ENCODE data around the gene RHBDF1.

RHBDF1 gene

DNA sequence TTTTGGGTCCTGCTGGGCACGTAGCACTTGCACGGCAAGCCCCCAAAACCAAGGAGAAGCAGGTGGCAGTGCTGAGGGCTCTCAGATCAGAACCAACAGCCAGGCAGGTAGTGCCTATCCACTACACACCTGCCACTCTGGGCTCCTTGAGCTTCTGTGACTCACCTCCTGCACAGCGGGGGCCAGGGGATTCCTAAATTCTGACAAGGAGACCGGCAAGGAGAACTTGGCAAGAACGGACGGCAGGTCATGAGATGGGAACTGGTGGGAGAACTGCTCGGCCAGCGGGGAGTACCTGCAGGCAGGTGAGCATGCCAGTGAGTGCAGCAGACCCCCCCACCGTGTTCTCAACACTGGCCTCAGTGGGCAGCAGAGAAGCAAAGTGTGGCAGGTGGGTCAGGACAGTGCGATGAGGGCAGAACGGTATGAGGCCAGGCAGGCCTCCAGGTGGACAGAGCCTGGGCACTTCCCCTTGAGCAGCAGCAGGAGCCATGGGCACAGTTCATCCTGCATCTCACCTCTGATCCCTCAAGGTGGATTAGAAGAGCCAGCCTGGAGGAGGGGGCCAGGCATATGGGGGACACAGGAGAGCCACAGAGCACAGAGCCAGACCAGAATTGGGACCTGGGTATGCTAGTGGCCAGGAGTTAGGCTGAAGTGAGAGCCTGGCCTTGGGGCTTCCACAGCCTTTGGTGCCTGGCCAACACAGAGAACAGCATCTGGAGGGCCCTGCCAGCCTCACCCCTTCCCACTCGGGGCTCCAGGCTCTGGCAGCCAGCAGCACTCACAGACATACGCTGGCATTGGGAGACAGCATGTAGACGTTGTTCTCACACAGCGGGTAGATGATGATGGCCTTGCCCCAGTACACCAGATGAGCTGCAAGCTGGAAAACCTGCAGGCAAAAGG lies 20.3 kb upstream of the RHBDF1 start:
- DNase-seq, result no peak

DNA sequence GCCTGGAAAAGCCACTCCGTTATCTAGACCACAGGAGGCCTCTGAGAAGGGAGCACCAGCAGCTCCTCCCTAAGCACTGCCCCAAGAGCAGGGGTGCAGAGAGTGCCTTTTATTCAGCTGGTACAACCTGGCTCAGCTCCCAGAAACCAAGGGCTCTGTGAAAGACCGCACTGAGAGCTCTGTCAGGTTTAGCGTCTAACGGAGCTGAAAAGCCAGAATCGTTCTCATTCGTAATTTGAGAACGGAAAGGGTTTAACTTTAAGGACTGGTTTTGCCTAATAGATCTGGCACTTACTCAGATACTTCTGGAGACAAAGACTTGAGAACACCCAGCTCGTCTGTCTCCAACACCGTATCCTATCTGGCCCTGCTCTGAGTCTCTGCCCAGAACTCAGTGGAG lies 19.1 kb upstream of the RHBDF1 start:
- DNase-seq, result peak; percentile 24

DNA sequence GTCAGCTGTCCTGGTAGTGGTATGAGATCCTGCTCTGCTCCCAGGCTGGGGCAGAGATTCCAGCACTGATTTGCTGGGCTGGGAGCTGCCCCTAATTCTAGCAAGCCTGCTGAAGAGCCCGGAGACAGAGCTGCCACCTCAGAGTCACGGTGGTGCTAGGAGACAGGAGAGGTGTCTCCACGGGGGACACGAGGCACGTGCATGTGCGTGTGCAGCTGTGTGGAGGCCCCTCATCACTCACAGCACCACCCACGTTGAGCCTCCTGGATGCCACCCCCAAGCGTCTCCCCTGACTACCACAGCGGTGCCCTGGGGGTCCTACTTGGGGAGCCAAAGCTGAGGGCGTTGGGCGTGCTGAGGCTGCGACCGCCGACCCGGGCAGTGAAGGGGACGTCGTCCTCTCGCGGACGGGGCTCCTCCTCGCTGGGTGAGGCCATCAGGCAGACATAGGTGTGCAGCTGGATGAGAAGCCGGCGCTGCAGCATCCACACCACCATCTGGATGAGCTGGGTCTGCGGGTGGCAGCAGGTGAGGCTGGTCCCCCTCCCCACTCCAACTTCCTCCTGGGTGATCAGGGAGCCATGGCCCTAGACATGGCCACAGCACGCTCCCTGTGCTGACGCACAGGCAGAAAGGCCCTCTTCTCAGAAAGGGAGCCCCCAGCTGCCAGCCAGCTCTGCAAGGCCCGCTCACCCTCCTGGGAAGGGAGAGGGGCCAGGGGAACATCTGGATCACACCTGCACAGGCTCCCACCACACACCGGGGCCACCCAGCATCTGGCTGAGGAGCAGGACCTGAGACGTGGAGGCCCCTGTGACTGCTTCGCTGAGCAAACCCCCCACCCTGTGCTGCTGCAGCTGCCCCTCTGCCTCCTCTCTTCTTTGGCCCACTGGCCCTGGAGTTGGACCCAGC lies 17.2 kb upstream of the RHBDF1 start:
- DNase-seq, result no peak

DNA sequence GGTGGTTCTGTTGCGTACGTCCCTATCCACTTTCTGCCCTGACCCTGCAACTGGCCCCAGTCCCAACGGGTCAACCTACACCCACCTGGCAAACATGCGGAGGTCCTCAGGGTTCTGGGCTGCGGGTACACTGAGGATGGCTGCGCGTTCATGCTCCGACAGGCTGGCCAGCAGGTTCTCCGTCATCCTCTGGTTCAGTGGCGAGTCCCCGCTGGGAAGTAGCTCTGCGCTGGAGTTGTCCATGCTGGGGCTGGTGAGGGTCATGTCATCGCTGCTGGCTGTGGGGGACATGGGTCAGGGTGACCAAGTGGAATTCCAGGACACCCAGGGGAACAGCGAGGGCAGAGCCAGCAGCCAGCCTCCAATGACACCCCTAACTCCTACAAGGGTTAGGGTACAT lies 16.2 kb upstream of the RHBDF1 start:
- DNase-seq, result no peak

DNA sequence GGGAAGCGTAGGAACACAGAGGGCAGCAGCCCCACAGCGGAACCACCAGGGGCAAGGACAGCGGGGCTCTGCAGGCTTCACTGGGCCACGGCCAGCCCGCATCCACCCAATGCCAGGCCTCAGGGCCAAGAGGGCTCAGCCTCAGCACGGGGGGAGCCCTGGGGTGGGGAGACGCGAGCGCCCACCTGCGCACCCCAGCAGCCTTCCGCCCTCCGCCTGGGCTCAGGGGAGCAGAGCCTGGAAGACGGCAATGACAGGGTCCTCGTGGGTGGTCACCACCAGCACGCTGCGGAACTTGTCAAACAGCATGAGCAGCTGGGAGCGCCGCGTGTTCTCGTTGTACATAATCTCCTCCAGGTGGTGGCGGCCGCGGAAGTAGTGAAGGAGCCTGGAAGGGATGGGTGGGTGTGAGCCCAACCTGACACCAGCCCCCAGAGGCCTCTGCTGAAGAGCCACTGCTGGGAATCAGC lies 14.1 kb upstream of the RHBDF1 start:
- no peak for DNase-seq

DNA sequence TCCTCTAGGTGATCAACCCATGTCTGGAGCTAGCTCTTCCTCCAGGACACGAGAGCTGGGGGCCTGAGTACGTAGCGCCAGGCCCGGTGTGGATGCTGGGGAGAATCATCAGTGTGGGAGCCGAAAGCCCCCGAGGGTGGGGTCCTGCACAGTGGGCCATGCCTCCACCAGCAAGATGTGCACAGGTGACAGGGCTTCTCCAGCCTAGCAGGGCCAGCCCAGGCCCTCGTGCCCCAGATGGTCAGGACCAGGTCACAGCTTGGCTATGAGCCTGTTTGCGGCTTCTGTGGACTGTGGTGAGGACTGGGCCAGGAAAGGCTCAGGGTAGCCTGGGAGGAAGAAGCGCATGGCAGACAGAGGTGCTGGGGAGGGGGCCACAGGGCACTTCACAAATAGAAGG lies 13.4 kb upstream of the RHBDF1 start:
- no peak for DNase-seq

DNA sequence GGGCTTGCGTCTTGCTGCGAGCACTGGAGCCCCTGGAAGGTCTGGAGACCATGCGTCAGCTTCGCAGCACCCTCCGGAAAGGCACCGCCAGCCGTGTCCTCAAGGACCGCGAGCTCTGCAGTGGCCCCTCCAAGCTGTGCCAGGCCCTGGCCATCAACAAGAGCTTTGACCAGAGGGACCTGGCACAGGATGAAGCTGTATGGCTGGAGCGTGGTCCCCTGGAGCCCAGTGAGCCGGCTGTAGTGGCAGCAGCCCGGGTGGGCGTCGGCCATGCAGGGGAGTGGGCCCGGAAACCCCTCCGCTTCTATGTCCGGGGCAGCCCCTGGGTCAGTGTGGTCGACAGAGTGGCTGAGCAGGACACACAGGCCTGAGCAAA lies 13.0 kb upstream of the RHBDF1 start:
- no peak for DNase-seq

DNA sequence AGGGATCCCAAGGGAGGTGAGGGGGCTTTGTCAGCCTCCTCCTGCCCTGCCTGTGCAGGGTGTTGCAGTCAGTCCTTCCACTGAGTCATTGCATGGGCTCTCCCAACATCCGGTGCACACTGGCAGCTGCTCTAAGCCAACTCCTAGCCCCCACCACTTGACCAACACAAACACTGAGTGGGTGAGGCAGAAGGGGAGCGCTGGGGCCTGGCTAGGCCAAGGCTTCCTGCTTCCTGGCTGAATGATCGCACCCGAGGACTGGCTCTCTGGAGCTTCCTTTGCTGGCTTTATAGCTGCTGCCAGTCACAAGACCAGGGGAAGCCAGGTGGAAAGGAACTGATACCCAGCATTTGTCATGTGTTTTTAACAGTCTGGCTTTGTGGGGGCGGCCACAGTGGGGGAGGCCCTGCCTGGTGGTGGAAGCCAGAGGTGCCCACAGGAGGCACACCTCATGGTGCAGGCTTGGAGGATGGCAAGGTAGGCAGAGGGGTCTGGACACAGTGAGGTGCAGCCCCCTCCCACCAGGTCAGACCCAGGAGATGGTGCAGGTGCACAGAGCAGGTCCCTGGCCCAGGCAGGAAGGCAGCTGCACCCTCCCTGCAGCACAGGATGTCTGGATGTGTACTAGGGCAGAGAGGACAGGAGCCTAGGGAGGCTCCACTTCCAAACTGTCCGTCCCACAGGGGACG lies 12.4 kb upstream of the RHBDF1 start:
- peak; percentile 71 for DNase-seq

DNA sequence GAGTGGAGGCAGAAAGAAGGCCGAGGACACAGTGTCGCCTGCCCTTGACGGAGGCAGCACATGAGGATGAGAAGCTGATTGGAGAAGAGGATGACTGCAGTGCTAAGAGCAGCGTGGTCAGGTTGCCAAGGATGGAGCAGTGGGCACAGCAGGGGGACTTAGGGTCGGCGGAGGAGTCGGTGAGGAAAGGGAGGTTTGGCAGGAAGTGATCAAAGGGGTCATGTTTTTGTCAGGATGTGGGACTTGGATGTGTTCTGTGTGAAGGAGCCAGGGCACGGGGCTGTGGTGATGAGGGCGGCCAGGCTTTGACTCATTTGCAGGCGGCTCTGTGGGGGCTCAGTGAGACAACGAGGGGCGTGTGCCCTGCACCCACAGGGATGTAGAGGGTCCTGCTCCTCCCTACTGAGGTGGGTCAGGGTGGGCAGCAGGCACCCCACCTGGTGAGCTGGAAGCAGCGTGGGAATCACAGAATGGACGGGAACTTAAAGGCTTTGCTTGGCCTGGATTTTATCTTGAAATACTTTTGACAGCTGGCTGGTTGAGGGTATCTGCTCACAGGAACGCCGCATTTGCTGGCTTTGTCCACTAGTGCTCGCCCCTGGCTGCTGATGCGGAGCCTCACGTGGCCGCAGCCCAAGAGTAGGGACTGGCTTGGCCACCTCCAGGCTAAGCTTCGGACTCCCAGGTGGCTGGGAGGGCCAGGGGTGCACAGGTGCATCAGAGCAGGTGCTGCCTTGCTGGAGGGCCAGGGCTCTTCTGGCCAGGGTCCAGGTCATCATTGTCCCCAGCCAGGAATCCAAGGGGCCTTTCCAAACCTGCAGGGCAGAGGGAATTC lies 11.6 kb upstream of the RHBDF1 start:
- peak; percentile 40 for DNase-seq

DNA sequence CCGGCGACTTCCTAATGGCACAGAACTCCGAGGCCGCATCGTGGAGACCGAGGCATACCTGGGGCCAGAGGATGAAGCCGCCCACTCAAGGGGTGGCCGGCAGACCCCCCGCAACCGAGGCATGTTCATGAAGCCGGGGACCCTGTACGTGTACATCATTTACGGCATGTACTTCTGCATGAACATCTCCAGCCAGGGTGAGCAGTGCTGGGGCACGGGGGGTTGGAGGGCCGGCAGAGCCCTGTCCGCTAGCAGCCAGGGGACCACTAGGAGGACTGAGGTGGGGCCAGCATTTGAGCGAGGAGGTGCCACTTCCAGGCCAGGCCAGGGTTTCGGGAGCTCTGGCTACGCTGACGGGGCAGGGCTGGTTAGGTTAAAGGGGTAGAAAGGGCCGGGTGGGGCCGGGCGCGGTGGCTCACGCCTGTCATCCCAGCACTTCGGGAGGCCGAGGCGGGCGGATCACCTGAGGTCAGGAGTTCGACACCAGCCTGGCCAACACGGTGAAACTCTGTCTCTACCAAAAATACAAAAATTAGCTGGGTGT lies 10.7 kb upstream of the RHBDF1 start:
- no peak for DNase-seq

DNA sequence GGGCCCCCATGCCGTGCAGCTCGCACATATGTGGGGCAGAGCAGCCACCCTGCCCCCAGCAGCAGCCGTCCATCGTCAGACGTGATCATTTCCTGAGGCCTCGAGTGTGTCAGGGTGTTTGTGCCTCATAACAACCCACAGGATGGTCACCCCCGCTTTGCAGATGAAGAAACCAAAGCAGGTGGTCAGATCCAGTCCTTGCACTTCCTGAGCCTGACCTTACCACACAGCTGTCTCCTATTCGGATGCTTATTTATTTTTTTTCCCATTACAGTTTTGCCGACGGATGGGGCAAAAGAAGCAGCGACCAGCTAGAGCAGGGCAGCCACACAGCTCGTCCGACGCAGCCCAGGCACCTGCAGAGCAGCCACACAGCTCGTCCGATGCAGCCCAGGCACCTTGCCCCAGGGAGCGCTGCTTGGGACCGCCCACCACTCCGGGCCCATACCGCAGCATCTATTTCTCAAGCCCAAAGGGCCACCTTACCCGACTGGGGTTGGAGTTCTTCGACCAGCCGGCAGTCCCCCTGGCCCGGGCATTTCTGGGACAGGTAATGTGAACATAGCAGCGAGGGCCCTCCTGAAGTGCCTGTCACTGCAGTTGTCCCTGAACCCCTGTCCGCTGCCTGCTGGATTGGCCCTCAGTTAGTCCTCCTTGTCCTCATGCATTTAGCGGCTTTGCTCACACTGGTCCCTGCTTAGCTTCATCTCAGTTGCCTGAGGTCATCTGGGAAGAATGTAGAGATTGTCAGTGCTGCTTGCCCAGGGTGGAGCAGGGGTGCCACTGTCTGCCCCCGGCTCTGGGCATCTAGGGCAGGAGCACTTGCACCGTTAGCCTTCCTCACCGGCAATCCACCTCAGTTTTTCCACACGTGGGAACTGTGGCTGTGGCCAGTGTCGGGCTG lies 7.0 kb upstream of the RHBDF1 start:
- DNase-seq, result no peak

DNA sequence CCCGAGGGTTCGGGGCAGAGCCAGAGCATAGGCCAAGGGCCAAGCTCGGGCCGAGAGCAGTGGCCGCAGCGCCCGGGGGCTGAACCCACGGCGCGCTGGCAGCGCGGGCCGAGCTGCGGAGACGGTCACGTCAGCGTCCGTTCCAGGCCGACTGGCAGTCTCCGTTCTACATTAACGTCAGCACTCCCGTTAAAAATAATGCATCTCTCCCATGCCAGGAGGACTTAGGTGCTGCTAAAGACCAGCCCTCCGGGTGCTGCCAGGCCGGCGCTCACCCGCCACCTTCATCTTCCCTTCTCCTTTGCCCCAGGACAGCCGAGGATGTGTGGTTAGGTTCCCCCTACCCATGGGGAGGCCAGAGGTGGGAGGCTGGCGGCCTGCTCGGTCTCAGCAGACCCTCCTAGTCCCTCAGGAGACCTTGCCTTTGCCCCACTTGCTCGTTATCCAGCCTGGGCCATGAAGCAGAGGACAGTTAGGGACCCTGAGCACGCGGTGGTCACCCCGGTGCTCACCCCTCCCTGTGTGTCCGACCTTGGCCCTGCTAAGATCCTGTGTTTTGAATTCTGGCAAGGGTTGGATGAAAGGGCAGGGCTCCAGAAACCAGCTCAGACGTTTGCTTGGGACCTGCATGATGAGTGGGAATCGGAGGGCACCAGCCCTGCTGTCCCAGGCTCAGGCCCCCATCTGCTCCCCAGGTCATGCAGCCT lies 6.2 kb upstream of the RHBDF1 start:
- peak; percentile 58 for DNase-seq

DNA sequence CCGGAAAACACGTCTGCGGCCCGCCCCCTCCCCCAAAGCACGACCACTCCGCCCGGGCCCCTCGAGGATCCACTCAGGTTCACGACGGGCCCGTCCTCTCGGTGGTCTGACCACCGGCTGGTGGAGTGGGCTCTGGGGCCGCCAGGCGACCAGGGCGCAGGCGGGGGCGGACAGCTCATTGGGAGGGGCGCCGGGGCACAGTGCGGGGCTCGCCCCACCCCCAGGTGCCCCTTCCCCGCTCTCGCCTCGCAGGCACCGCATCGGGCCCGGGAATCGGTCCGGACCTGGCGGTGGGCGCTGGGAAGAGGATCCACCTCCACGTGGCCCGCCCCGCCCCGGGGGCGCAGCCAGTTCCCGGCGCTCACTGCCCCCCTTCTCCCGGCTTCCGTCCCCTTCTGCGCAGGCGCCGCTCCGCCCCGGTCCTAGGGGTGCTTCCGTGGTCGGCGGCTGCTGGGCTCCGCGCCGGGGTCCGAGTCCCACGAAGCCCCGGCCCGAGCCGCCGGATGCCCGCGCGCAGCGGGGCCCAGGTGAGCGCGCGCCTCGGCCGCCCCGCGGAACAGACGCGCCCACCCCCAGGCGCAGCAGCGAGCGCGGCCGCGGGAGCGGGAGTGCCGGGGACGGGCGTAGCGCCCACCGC lies 5.5 kb upstream of the RHBDF1 start, which contains the start of gene MPG:
TSS of gene MPG (plus strand) at position 419 of the 637 bp plus-strand sequence. CDS start at position 504, 85 bp downstream.
- DNase-seq, result peak; percentile 93

DNA sequence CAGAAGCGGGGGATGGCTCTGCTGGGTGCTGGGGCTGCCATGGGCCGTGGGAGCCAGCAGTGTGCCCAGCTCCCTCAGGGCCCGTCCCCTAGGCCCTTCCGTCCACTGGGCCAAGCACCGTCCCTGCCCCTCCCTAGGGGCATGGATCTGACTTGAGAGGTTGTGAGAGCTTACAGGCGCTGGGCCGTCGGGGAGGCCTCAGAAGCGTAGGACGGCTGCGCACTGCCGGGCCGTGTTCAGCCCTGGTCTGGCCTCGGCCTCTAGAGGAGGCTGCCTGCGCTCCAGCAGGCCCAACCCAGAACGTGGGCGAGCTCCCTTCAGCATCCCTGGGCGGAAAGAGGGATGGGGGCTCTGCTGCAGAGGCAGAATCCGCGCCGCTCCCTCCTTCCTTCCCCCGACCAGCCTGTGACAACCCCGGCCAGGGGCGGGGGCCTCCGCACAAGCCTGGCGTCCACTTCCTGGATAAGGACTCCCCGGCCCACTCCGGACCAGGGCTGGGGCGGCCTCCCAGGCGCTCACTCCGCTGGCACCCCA lies 4.9 kb upstream of the RHBDF1 start:
- DNase-seq, result peak; percentile 51

DNA sequence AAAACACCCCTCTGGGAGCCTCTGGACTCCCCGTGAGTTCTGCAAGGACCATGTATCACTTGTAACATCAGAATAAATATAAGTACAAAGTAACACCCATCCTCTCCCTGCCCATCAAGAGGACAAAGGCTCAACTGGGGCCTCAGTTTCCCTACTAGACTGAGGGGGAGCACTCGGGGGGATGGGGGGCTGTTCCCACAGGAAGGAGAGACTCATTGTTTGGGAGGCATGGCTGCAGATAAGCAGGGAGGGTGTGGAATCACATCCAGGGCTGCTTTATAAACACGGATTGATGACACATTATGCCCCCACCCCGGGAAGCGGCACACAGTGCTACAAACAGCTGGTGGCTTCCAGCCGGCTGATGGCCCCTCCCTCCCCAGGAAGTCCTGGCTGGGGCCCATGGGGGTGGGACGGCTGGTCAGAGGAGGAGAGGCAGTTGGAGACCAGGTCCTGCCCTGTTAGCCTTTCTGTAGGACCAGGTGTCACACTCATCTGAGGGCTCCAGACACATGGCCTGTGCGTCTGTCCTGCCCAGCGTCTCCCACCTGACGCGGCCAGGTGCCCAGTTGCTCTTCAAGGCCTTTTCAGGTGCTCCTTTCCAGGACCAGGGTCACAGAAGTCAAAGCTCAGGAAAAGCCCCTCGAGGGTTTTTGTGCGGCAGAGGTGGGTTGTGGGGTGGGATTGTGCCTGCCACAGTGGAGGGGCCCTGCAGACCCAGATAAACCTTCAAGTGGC lies 4.3 kb upstream of the RHBDF1 start:
- DNase-seq, result peak; percentile 73

DNA sequence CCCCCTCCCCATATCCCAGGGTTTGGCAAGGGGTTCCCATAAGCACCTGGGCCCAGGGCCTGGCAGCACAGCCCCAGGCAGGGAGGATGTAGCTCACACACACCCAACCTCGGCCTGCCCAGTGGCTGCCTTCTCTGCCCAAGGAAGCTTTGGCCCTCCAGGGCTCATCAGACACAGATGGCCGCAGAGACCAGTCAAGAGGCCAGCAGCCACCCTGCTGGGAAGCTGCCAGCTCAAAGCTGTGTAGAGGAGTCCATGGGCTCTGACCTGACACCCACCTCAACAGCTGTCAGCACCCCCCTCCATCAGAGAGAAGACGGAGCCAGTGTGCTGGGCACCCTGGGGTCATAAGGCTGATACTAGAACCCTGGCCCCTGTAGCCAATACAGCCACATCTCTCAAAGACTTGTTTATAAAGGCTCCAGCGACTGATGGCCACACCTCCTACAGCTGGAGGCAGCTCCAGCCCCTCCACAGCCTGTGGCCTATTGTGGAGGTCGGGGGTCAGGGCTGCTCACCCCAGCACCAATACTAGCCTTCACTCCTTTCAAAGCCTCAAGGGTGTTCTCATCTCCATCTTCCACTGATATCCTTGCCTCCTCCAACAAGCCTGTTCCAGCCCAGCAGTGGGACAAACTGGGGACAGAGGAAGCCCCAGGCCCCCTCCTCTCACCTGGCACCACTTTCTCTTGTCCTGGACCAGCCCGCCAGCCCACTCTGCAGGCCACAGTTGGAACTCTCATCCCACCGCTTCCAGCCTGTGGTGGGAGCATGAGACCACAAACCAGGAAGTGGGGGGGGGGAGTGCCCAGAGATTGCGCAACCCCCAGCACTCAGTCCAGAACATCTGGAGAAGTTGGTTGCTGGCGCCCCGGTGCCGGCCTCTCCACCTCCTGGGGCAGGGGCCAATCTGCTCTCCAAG lies 3.4 kb upstream of the RHBDF1 start:
- DNase-seq, result peak; percentile 36

DNA sequence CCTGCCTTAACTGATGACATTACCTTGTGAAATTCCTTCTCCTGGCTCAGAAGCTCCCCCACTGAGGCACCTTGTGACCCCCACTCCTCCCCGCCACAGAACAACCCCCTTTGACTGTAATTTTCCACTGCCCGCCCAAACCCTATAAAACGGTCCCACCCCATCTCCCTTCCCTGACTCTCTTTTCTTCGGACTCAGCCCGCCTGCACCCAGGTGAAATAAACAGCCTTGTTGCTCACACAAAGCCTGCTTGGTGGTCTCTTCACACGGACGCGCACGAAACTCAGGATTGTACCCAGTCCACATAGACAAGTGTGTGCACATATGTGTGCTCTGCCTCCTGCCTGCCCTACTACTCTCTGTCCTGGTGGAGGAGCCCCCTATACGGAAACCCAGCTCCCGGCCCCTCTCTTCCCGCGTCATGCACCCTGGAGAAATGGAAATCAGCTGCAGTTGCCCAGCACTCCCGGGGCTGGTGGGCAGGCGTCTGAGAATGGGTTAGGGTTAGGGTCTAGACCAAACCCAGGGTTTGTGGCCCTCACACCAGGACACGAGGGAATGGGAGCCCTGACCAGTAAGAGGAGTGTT lies 2.4 kb upstream of the RHBDF1 start:
- no peak for DNase-seq
